ENCODE data around the gene CBFB. TPM values are rescaled to one million over a fixed set of nuclear protein-coding genes. Genes with fewer than 3 reads are reported as not detected.

CBFB gene
- total and polyA plus RNA-seq, 2 of the 13 experiments (the other 11 are each of a cell fraction or from before 2014, with no cell fraction given): 22.1 to 70.8 TPM

GRCh38 chr16:67068212-67068753 lies 39.3 kb downstream of the CBFB start (continued):
- TF ChIP-seq ARID2 (CRISPR knock-in tag; IDR thresholded peaks at IDR 0.05; ENCODE audit: borderline replicate concordance) (no peak), FOXA3 (CRISPR knock-in tag; IDR thresholded peaks at IDR 0.05) (peak; percentile 42; the same call in 1 of the 2 replicates), RNF219 (CRISPR knock-in tag; IDR thresholded peaks at IDR 0.05) (no peak), MTA1 (CRISPR knock-in tag; IDR thresholded peaks at IDR 0.05; ENCODE audit: borderline replicate concordance) (no peak), ZKSCAN5 (CRISPR knock-in tag; IDR thresholded peaks at IDR 0.05) (no peak), HOXD1 (CRISPR knock-in tag; IDR thresholded peaks at IDR 0.05) (no peak), FOSL2 (CRISPR knock-in tag; IDR thresholded peaks at IDR 0.05) (peak; percentile 83), ZNF639 (CRISPR knock-in tag; conservative IDR thresholded peaks at IDR 0.05) (no peak), ZNF275 (CRISPR knock-in tag; IDR thresholded peaks at IDR 0.05; ENCODE audit: borderline replicate concordance) (no peak), IRF2 (CRISPR knock-in tag; IDR thresholded peaks at IDR 0.05) (no peak), ZFP1 (CRISPR knock-in tag; IDR thresholded peaks at IDR 0.05) (no peak), IRX3 (CRISPR knock-in tag; IDR thresholded peaks at IDR 0.05; ENCODE audit: borderline replicate concordance, low read depth) (no peak), ZNF274 (CRISPR knock-in tag; IDR thresholded peaks at IDR 0.05) (no peak), ZNF878 (CRISPR knock-in tag; IDR thresholded peaks at IDR 0.05) (no peak), ZNF343 (CRISPR knock-in tag; IDR thresholded peaks at IDR 0.05) (no peak), GTF3A (CRISPR knock-in tag; conservative IDR thresholded peaks at IDR 0.05) (no peak), FIP1L1 (IDR thresholded peaks at IDR 0.05; ENCODE audit: borderline replicate concordance, insufficient read depth, low read depth, low read length) (no peak), ZNF615 (CRISPR knock-in tag; IDR thresholded peaks at IDR 0.05; ENCODE audit: borderline replicate concordance) (no peak), ESRRA (CRISPR knock-in tag; IDR thresholded peaks at IDR 0.05; ENCODE audit: low read depth) (no peak), ZNF121 (CRISPR knock-in tag; IDR thresholded peaks at IDR 0.05) (peak; percentile 97), FLYWCH1 (CRISPR knock-in tag; IDR thresholded peaks at IDR 0.05) (no peak), UBTF (CRISPR knock-in tag; IDR thresholded peaks at IDR 0.05) (no peak), ZNF773 (CRISPR knock-in tag; IDR thresholded peaks at IDR 0.05; ENCODE audit: borderline replicate concordance) (no peak), KAT2B (IDR thresholded peaks at IDR 0.05; ENCODE audit: borderline replicate concordance, low read depth, low read length) (no peak), ZNF251 (CRISPR knock-in tag; IDR thresholded peaks at IDR 0.05) (no peak)
